H9 (cell line): Measurements from ENCODE around the gene ANKH. TPM values are rescaled to one million over a fixed set of nuclear protein-coding genes. Genes with fewer than 3 reads are reported as not detected.

ENCODE experiments used
- DNase-seq: peaks from one replicate; pipeline ENCODE4 v3.0.0-alpha.2; 2017
- H2AFZ ChIP-seq: one replicate; pipeline ENCODE4 v1.6.1; 2013; ENCODE audit warnings: mild to moderate bottlenecking, low read length, control low read depth, moderate library complexity
- H2AK5ac ChIP-seq: 2 replicates; pipeline ENCODE4 v1.6.1; 2013; ENCODE audit warnings: low read length, control low read depth, mixed read lengths; ENCODE audit not compliant: insufficient read length
- H2BK120ac ChIP-seq: one replicate; pipeline ENCODE4 v1.6.1; 2013; ENCODE audit warnings: low read depth, mild to moderate bottlenecking, low read length, control low read depth, inconsistent platforms; ENCODE audit not compliant: poor library complexity, severe bottlenecking
- H2BK12ac ChIP-seq: 2 replicates; pipeline ENCODE4 v1.6.1; 2013; ENCODE audit warnings: low read length, control low read depth, mixed read lengths, low read depth; ENCODE audit not compliant: insufficient read length
- H2BK15ac ChIP-seq: 2 replicates; pipeline ENCODE4 v1.6.1; 2013; ENCODE audit warnings: low read depth, low read length, control low read depth
- H2BK20ac ChIP-seq: one replicate; pipeline ENCODE4 v1.6.1; 2013; ENCODE audit warnings: low read depth, mild to moderate bottlenecking, low read length, control low read depth, inconsistent platforms; ENCODE audit not compliant: poor library complexity, severe bottlenecking
- H2BK5ac ChIP-seq: 2 replicates; pipeline ENCODE4 v1.6.1; 2013; ENCODE audit warnings: low read length, control low read depth, mixed read lengths; ENCODE audit not compliant: insufficient read length
- H3K14ac ChIP-seq: 2 replicates; pipeline ENCODE4 v1.6.1; 2013; ENCODE audit warnings: low read length, control low read depth; ENCODE audit not compliant: insufficient read depth
- H3K18ac ChIP-seq: 2 replicates; pipeline ENCODE4 v1.6.1; 2013; ENCODE audit warnings: low read depth, mild to moderate bottlenecking, mixed read lengths, low read length, control low read depth; ENCODE audit not compliant: insufficient read length
- H3K23ac ChIP-seq: 2 replicates; pipeline ENCODE4 v1.6.1; 2013; ENCODE audit warnings: low read length, control low read depth, mixed read lengths, low read depth; ENCODE audit not compliant: insufficient read length
- H3K23me2 ChIP-seq: 2 replicates; pipeline ENCODE4 v1.6.1; 2013; ENCODE audit warnings: low read depth, mild to moderate bottlenecking, mixed read lengths, low read length, control low read depth; ENCODE audit not compliant: insufficient read length, poor library complexity, severe bottlenecking
- H3K27ac ChIP-seq: 2 replicates; pipeline ENCODE4 v1.5.1; 2013; ENCODE audit warnings: low read length, control low read depth, mixed read lengths, low read depth; ENCODE audit not compliant: insufficient read length
- H3K27me3 ChIP-seq: 2 replicates; pipeline ENCODE4 v1.6.1; 2013; ENCODE audit warnings: low read length, control low read depth, inconsistent platforms; ENCODE audit not compliant: insufficient read depth
- H3K4ac ChIP-seq: 2 replicates; pipeline ENCODE4 v1.6.1; 2013; ENCODE audit warnings: low read depth, mild to moderate bottlenecking, control low read depth, inconsistent platforms, low read length, moderate library complexity
- H3K4me1 ChIP-seq: 2 replicates; pipeline ENCODE4 v1.6.1; 2013; ENCODE audit warnings: low read length, control low read depth, inconsistent platforms; ENCODE audit not compliant: insufficient read depth
- H3K4me2 ChIP-seq: 2 replicates; pipeline ENCODE4 v1.6.1; 2013; ENCODE audit warnings: low read length, control low read depth, mixed read lengths; ENCODE audit not compliant: insufficient read length, insufficient read depth
- H3K56ac ChIP-seq: 2 replicates; pipeline ENCODE4 v1.6.1; 2013; ENCODE audit warnings: low read depth, mild to moderate bottlenecking, mixed read lengths, low read length, control low read depth; ENCODE audit not compliant: insufficient read length
- H3K79me1 ChIP-seq: 2 replicates; pipeline ENCODE4 v1.6.1; 2013; ENCODE audit warnings: low read depth, mild to moderate bottlenecking, moderate library complexity, low read length, control low read depth, inconsistent platforms; ENCODE audit not compliant: insufficient read depth, poor library complexity, severe bottlenecking
- H3K79me2 ChIP-seq: 2 replicates; pipeline ENCODE4 v1.6.1; 2013; ENCODE audit warnings: low read length, control low read depth, inconsistent platforms; ENCODE audit not compliant: insufficient read depth
- H3K9ac ChIP-seq: 2 replicates; pipeline ENCODE4 v1.6.1; 2013; ENCODE audit warnings: low read length, control low read depth, mixed read lengths; ENCODE audit not compliant: insufficient read length; ENCODE audit errors: extremely low read depth
- H3K9me3 ChIP-seq: one replicate; pipeline ENCODE4 v1.6.1; 2013; ENCODE audit warnings: low read depth, low read length, inconsistent platforms; ENCODE audit not compliant: control insufficient read depth
- H3T11ph ChIP-seq: one replicate; pipeline ENCODE4 v1.6.1; 2013; ENCODE audit warnings: mild to moderate bottlenecking, low read length, control low read depth, inconsistent platforms
- H4K20me1 ChIP-seq: one replicate; pipeline ENCODE4 v1.6.1; 2013; ENCODE audit not compliant: control insufficient read depth, insufficient read length, insufficient read depth
- H4K5ac ChIP-seq: 2 replicates; pipeline ENCODE4 v1.6.1; 2013; ENCODE audit warnings: low read depth, mild to moderate bottlenecking, mixed read lengths, low read length, control low read depth; ENCODE audit not compliant: insufficient read length
- H4K8ac ChIP-seq: replicated peaks from 2 replicates; pipeline ENCODE4 v1.6.1; 2013; ENCODE audit warnings: low read length, control low read depth, mixed read lengths, low read depth; ENCODE audit not compliant: insufficient read length
- H4K91ac ChIP-seq: 2 replicates; pipeline ENCODE4 v1.6.1; 2013; ENCODE audit warnings: low read depth, mild to moderate bottlenecking, moderate library complexity, mixed read lengths, low read length, control low read depth; ENCODE audit not compliant: insufficient read length
- H3K27ac Mint-ChIP-seq, 3 experiments: 2 replicates in 2 of 3; 3 replicates in 1 of 3; pipeline ENCODE4 v1.8.0; 2020 to 2021; ENCODE audit warnings: mixed read lengths in 3 of 3, mild to moderate bottlenecking in 1 of 3, moderate library complexity in 1 of 3
- H3K27me3 Mint-ChIP-seq: 2 replicates; pipeline ENCODE4 v1.8.0; 2021; ENCODE audit warnings: low read depth, mild to moderate bottlenecking, moderate library complexity, mixed read lengths
- H3K36me3 Mint-ChIP-seq, 3 experiments: 2 replicates in 2 of 3; 3 replicates in 1 of 3; pipeline ENCODE4 v1.8.0; 2020 to 2021; ENCODE audit warnings: low read depth in 3 of 3, mixed read lengths in 3 of 3; ENCODE audit not compliant: insufficient read depth in 1 of 3
- H3K4me1 Mint-ChIP-seq, 2 experiments: 2 replicates each; pipeline ENCODE4 v1.8.0; 2020; ENCODE audit warnings: mixed read lengths in 2 of 2
- H3K4me3 Mint-ChIP-seq, 2 experiments: 2 replicates in 1 of 2; 3 replicates in 1 of 2; pipeline ENCODE4 v1.8.0; 2020 to 2021; ENCODE audit warnings: mild to moderate bottlenecking in 2 of 2, mixed read lengths in 2 of 2, moderate library complexity in 1 of 2
- H3K9me3 Mint-ChIP-seq, 2 experiments: 2 replicates in 1 of 2; 3 replicates in 1 of 2; pipeline ENCODE4 v1.8.0; 2020; ENCODE audit warnings: mild to moderate bottlenecking in 2 of 2, mixed read lengths in 2 of 2, moderate library complexity in 1 of 2
- whole genome bisulfite sequencing: extraction: QIAGEN DNeasy Blood & Tissue Kit; methylation state at CpG from one replicate; pipeline ENCODE4 v1.1.7; 2013; ENCODE audit warnings: missing lambda C conversion rate, low lambda C conversion rate, mixed read lengths; ENCODE audit not compliant: insufficient read length; ENCODE audit errors: extremely low coverage; 5-methylcytosine and 5-hydroxymethylcytosine counted together
- total RNA-seq: library from RNA; stranded (reverse); gene quantifications from 2 replicates; pipeline ENCODE4 v1.2.1, GENCODE V29; 2021
- TF ChIP-seq, protein P1 (sequence below): fragments of 200-600 bp; sonication (generic); conservative IDR thresholded peaks from 3 replicates; pipeline ENCODE4 v1.8.0; 2021; ENCODE audit warnings: antibody characterized with exemption, mild to moderate bottlenecking

The ANKH gene
- total RNA-seq, 1 experiment from 2014 or later = 9.6 TPM

- no peak overlapping the region for H2BK12ac ChIP-seq
- no peak overlapping the region for H4K5ac ChIP-seq
- H2AK5ac ChIP-seq = no peak overlapping the region
- H3K27me3 Mint-ChIP-seq = no peaks in the 10 kb centered on the region
- no peak overlapping the region for H3K4me2 ChIP-seq
- TF ChIP-seq, protein P1, sequence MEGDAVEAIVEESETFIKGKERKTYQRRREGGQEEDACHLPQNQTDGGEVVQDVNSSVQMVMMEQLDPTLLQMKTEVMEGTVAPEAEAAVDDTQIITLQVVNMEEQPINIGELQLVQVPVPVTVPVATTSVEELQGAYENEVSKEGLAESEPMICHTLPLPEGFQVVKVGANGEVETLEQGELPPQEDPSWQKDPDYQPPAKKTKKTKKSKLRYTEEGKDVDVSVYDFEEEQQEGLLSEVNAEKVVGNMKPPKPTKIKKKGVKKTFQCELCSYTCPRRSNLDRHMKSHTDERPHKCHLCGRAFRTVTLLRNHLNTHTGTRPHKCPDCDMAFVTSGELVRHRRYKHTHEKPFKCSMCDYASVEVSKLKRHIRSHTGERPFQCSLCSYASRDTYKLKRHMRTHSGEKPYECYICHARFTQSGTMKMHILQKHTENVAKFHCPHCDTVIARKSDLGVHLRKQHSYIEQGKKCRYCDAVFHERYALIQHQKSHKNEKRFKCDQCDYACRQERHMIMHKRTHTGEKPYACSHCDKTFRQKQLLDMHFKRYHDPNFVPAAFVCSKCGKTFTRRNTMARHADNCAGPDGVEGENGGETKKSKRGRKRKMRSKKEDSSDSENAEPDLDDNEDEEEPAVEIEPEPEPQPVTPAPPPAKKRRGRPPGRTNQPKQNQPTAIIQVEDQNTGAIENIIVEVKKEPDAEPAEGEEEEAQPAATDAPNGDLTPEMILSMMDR = no peak
- H2BK5ac ChIP-seq = no peak overlapping the region
- no peak overlapping the region for H3K18ac ChIP-seq
- no peak overlapping the region for H3K4me3 Mint-ChIP-seq
- H3K14ac ChIP-seq = no peak overlapping the region
- no peaks in the 10 kb centered on the region for H3K9me3 Mint-ChIP-seq
- no peak overlapping the region for H3K27ac ChIP-seq
- H4K91ac ChIP-seq = no peak overlapping the region
- no peaks in the 10 kb centered on the region for H3K27me3 ChIP-seq
- no peak overlapping the region for H3K4ac ChIP-seq
- no peak overlapping the region for H3T11ph ChIP-seq
- no peaks in the 10 kb centered on the region for H3K23me2 ChIP-seq
- H3K36me3 Mint-ChIP-seq = peaks cover 0 to 6% (median 0%) of the 10 kb centered on the region in 3 experiments; a peak in 2 of 7 replicates
- H2AFZ ChIP-seq = no peak overlapping the region
- no peak for DNase-seq
- H3K79me2 ChIP-seq = peaks cover 12% of the 10 kb centered on the region; the same call in 1 of the 2 replicates
- H4K20me1 ChIP-seq = no peaks in the 10 kb centered on the region
- H3K4me1 Mint-ChIP-seq = peaks cover 41 to 48% of the 10 kb centered on the region in 2 experiments
- H3K27ac Mint-ChIP-seq = no peak overlapping the region
- no peak overlapping the region for H4K8ac ChIP-seq
- H3K9ac ChIP-seq = no peak overlapping the region
- H2BK20ac ChIP-seq = no peak overlapping the region
- no CpG with 5 or more reads among the region's 4 CpGs for WGBS
- peaks cover 9% of the 10 kb centered on the region; the same call in 1 of the 2 replicates for H3K4me1 ChIP-seq
- H3K79me1 ChIP-seq = peaks cover 3% of the 10 kb centered on the region
- no peaks in the 10 kb centered on the region for H3K9me3 ChIP-seq
- H3K56ac ChIP-seq = no peak overlapping the region
- no peak overlapping the region for H2BK120ac ChIP-seq
- no peak overlapping the region for H3K23ac ChIP-seq
- H2BK15ac ChIP-seq = no peak overlapping the region
Measured at GRCh38 chr5:14672082-14672481, 199.5 kb downstream of the ANKH start.
